HCT116 (cell line): Measurements from ENCODE around the gene HIPK2. TPM values are rescaled to one million over a fixed set of nuclear protein-coding genes. Genes with fewer than 3 reads are reported as not detected.

Source experiments
- ATAC-seq: fragments of 200-7000 bp; cut with Tn5 transposase; 2 replicates; pipeline ENCODE4 v1.9.1; 2020; ENCODE audit warnings: mild to moderate bottlenecking, moderate library complexity
- BruUV-seq: library from RNA; stranded (reverse); fragments of 400-500 nt; replicated peaks from 2 replicates; lab custom pipeline; 2021; lab: Mats Ljungman, UMichigan
- CTCF ChIA-PET: fragments of 300-600 bp; sonication (Branson Sonifier 250); formaldehyde crosslinking; loops from one replicate; lab custom pipeline; 2021; ENCODE audit warnings: antibody characterized with exemption; lab: Charles Lee
- POLR2A ChIA-PET: fragments of 300-600, 350-600 bp; sonication (Branson Sonifier 250); formaldehyde crosslinking; loops from one replicate; lab custom pipeline; 2021; ENCODE audit warnings: antibody characterized with exemption; lab: Charles Lee
- RAD21 ChIA-PET, 2 experiments: fragments of 300-600 bp; sonication (Branson Sonifier 250); formaldehyde crosslinking; loops; one replicate each; lab custom pipeline; 2023; ENCODE audit warnings: low total read pairs in 2 of 2; ENCODE audit not compliant: uncharacterized antibody in 2 of 2, unreplicated experiment in 2 of 2, low non-redundant PET in 1 of 2; lab: Charles Lee
- DNase-seq: peaks from one replicate; pipeline ENCODE4 v3.0.0-alpha.2; 2010; ENCODE audit warnings: low read depth, low spot score
- H2AFZ ChIP-seq: fragments of 200-600 bp; shearing (Covaris generic), sonication (generic); 2 replicates; pipeline ENCODE4 v1.6.1; 2017; ENCODE audit warnings: low read depth, mixed run types, mixed read lengths, antibody characterized with exemption, low read length; ENCODE audit not compliant: poor library complexity, severe bottlenecking
- H3K27ac ChIP-seq: 2 replicates; pipeline ENCODE4 v1.5.1; 2012; ENCODE audit warnings: low read depth, low read length
- H3K27me3 ChIP-seq: fragments of 200-600 bp; sonication (generic); 2 replicates; pipeline ENCODE4 v1.6.1; 2016; ENCODE audit warnings: mixed run types, low read length, mixed read lengths; ENCODE audit not compliant: insufficient read depth
- H3K36me3 ChIP-seq, 2 experiments: fragments of 200-500 bp in 1 of 2; fragments of 200-600 bp in 1 of 2; sonication (Bioruptor generic) in 1 of 2; sonication (generic) in 1 of 2; 2 replicates each; pipeline versions ENCODE4 v1.5.1 to v1.6.1; 2014 to 2016; ENCODE audit warnings: low read length in 2 of 2, inconsistent platforms in 1 of 2, mixed read lengths in 1 of 2, mixed run types in 1 of 2; ENCODE audit not compliant: insufficient read depth in 2 of 2, control insufficient read depth in 1 of 2
- H3K4me1 ChIP-seq, 2 experiments: fragments of 200-600 bp in 1 of 2; sonication (generic) in 1 of 2; 2 replicates each; pipeline versions ENCODE4 v1.5.1 to v1.6.1; 2012 to 2017; ENCODE audit warnings: low read length in 2 of 2, inconsistent platforms in 1 of 2, mild to moderate bottlenecking in 1 of 2, mixed read lengths in 1 of 2, mixed run types in 1 of 2, moderate library complexity in 1 of 2; ENCODE audit not compliant: insufficient read depth in 2 of 2, control insufficient read depth in 1 of 2
- H3K4me2 ChIP-seq: fragments of 200-600 bp; sonication (generic); 2 replicates; pipeline ENCODE4 v1.6.1; 2017; ENCODE audit warnings: mixed run types, low read length, mixed read lengths
- H3K4me3 ChIP-seq, 2 experiments: fragments of 200-600 bp in 1 of 2; sonication (generic) in 1 of 2; replicated peaks in 1 of 2; 2 replicates each; pipeline ENCODE4 v1.5.1; 2011 to 2016; ENCODE audit warnings: low read length in 2 of 2, control low read depth in 1 of 2, low read depth in 1 of 2, mild to moderate bottlenecking in 1 of 2, mixed read lengths in 1 of 2, mixed run types in 1 of 2
- H3K79me2 ChIP-seq: fragments of 200-600 bp; sonication (generic); 2 replicates; pipeline ENCODE4 v1.6.1; 2017; ENCODE audit warnings: mild to moderate bottlenecking, mixed run types, low read length, moderate library complexity, mixed read lengths; ENCODE audit not compliant: insufficient read depth
- H3K9ac ChIP-seq: fragments of 200-600 bp; sonication (generic); 2 replicates; pipeline ENCODE4 v1.6.1; 2016; ENCODE audit warnings: low read length, mixed read lengths
- H3K9me2 ChIP-seq: fragments of 200-600 bp; sonication (generic), shearing (Covaris generic); 2 replicates; pipeline ENCODE4 v1.6.1; 2017; ENCODE audit warnings: mixed run types, mild to moderate bottlenecking, moderate library complexity; ENCODE audit not compliant: insufficient read depth
- H3K9me3 ChIP-seq, 2 experiments: fragments of 200-500 bp in 1 of 2; fragments of 200-600 bp in 1 of 2; sonication (Bioruptor generic) in 1 of 2; sonication (generic) in 1 of 2; 2 replicates each; pipeline ENCODE4 v1.6.1; 2014 to 2017; ENCODE audit warnings: low read length in 2 of 2, mixed read lengths in 2 of 2, inconsistent platforms in 1 of 2, low read depth in 1 of 2, mild to moderate bottlenecking in 1 of 2, mixed run types in 1 of 2, moderate library complexity in 1 of 2; ENCODE audit not compliant: control insufficient read depth in 1 of 2, insufficient read depth in 1 of 2
- H4K20me1 ChIP-seq: fragments of 200-600 bp; sonication (generic), shearing (Covaris generic); 2 replicates; pipeline ENCODE4 v1.6.1; 2017; ENCODE audit warnings: mixed run types, mild to moderate bottlenecking, moderate library complexity; ENCODE audit not compliant: insufficient read depth
- ATF3 ChIP-seq: IDR thresholded peaks from 2 replicates; pipeline ENCODE4 v1.6.1; 2012
- CEBPB ChIP-seq: IDR thresholded peaks from 2 replicates; pipeline ENCODE4 v1.6.1; 2012; ENCODE audit warnings: low read depth
- CTCF ChIP-seq, 3 experiments: fragments of 200-600 bp in 1 of 3; sonication (generic) in 1 of 3; IDR thresholded peaks in 2 of 3; conservative IDR thresholded peaks in 1 of 3; 2 replicates each; pipeline ENCODE4 v1.5.1; 2012 to 2017; ENCODE audit warnings: low read depth in 2 of 3, low read length in 2 of 3, antibody characterized with exemption in 1 of 3, borderline replicate concordance in 1 of 3, control low read depth in 1 of 3, mild to moderate bottlenecking in 1 of 3, mixed read lengths in 1 of 3, mixed run types in 1 of 3, moderate library complexity in 1 of 3; ENCODE audit not compliant: insufficient read depth in 1 of 3
- MAX ChIP-seq: IDR thresholded peaks from 2 replicates; pipeline ENCODE4 v1.6.1; 2012
- POLR2A ChIP-seq: IDR thresholded peaks from 2 replicates; pipeline ENCODE4 v1.7.0; 2011; ENCODE audit warnings: borderline replicate concordance; ENCODE audit not compliant: insufficient read depth, insufficient read length; ENCODE audit errors: extremely low read depth
- POLR2AphosphoS5 ChIP-seq: IDR thresholded peaks from 2 replicates; pipeline ENCODE4 v1.6.1; 2011; ENCODE audit warnings: mild to moderate bottlenecking, low read depth, low read length, moderate library complexity
- REST ChIP-seq: IDR thresholded peaks from 2 replicates; pipeline ENCODE4 v1.6.1; 2012; ENCODE audit warnings: low read depth
- SP1 ChIP-seq: IDR thresholded peaks from 2 replicates; pipeline ENCODE4 v1.6.1; 2012; ENCODE audit warnings: low read depth
- ZBTB33 ChIP-seq: IDR thresholded peaks from 2 replicates; pipeline ENCODE4 v1.6.1; 2011; ENCODE audit warnings: mild to moderate bottlenecking, low read length, moderate library complexity; ENCODE audit not compliant: insufficient replicate concordance; ENCODE audit errors: extremely low read depth
- ZNF274 ChIP-seq: fragments of 200-500 bp; sonication (Bioruptor generic); IDR thresholded peaks from 2 replicates; pipeline ENCODE4 v1.6.1; 2014; ENCODE audit warnings: mild to moderate bottlenecking, low read depth, low read length, inconsistent platforms
- intact Hi-C: fragments of 100-400 bp; cut with micrococcal nuclease; formaldehyde crosslinking; loops from 2 replicates; pipeline ENCODE4 v1.10.0; 2022
- total RNA-seq: library from RNA; stranded (reverse); gene quantifications from one replicate; pipeline ENCODE4 v1.2.1, GENCODE V29; 2021; ENCODE audit not compliant: unreplicated experiment

Gene HIPK2
- total RNA-seq, 1 experiment from 2014 or later = 49.5 TPM

DNA sequence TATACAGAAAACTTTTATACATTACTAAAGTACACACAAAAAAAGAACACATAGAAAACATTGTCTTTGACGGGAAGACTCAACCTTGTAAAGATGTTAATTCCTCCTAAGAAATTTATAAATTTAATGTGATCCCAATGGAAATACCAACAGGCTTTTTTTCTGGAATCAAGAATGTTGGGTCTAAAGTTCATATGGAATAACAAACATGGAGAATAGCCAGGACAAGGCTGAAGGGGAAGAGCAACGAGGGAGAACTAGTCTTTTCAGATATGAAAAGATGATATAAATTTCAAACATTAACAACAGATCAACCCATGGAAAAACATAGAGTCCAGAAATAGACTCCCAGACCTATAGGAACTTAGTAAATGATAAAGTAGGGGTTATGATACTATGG is 19.8 kb downstream of the HIPK2 start:
- TF ChIP-seq ATF3 (no peak), REST (no peak), CTCF (IDR thresholded peaks at IDR 0.05 in 2 of 3, conservative IDR thresholded peaks at IDR 0.05 in 1 of 3; ENCODE audit: borderline replicate concordance in 1 of 3, insufficient read depth in 1 of 3, low read depth in 2 of 3, low read length in 2 of 3) (no peak), ZNF274 (no peak), POLR2A (no peak), ZBTB33 (no peak), POLR2AphosphoS5 (no peak), MAX (no peak), CEBPB (no peak), SP1 (no peak)
- RAD21 ChIA-PET = no interaction called here
- ATAC-seq (no peak), DNase-seq (no peak)
- Histone ChIP-seq H3K79me2 (peaks cover 78% of the 10 kb centered on the region), H3K9me3 (no peaks in the 10 kb centered on the region), H3K27ac (no peak overlapping the region), H4K20me1 (no peaks in the 10 kb centered on the region), H3K9me2 (no peaks in the 10 kb centered on the region), H3K36me3 (no peaks in the 10 kb centered on the region), H3K9ac (no peak overlapping the region), H2AFZ (no peak overlapping the region), H3K4me1 (peaks cover 9 to 22% of the 10 kb centered on the region in 2 experiments), H3K4me3 (no peak overlapping the region), H3K27me3 (no peaks in the 10 kb centered on the region), H3K4me2 (no peak overlapping the region)
- intact Hi-C loops = no loop called here
- POLR2A ChIA-PET = no interaction called here
- BruUV-seq = no TSS peak
- CTCF ChIA-PET = no interaction called here
